GM12892 (cell line): ENCODE data around the gene SKA3.

Source experiments
- POLR2A ChIP-seq: IDR thresholded peaks from 2 replicates; pipeline ENCODE4 v1.6.1; 2011; ENCODE audit warnings: low read depth, low read length, control low read depth
- POLR2AphosphoS5 ChIP-seq: IDR thresholded peaks from 2 replicates; pipeline ENCODE4 v1.6.1; 2011; ENCODE audit warnings: low read depth, low read length, control low read depth
- TAF1 ChIP-seq: IDR thresholded peaks from 2 replicates; pipeline ENCODE4 v1.6.1; 2011; ENCODE audit warnings: low read depth, mild to moderate bottlenecking, control low read depth, low read length, borderline replicate concordance

DNA sequence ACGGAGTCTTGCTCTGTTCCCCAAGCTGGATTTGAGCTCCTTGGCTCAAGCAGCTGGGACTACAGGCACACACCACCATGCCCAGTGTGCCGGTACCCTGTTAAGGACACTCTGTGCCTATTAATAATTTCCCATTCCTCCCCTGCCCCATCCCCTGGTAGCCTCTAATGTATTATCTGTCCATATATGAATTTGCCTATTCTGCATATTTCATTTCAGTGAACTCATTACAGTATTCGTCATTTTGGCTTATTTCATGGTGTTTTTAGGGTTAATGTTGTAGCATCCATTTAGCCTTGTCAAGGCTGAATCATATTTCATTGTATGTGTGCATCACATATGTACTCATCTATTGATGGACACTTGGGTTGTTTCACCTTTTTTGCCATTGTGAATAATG, 33.6 kb downstream of the SKA3 start:
- TF ChIP-seq POLR2A: no peak
- no peak for TF ChIP-seq TAF1
- no peak for TF ChIP-seq POLR2AphosphoS5
